Endothelial cell (in vitro differentiated cells): ENCODE measurements around the gene VSTM1. TPM values are rescaled to one million over a fixed set of nuclear protein-coding genes. Genes with fewer than 3 reads are reported as not detected.

Experiments
- DNase-seq: peaks from one replicate; pipeline ENCODE4 v3.0.0; 2021; ENCODE audit warnings: low spot score
- H3K27ac Mint-ChIP-seq: one replicate; pipeline ENCODE4 v1.8.0; 2021; ENCODE audit warnings: mixed read lengths, inconsistent platforms; ENCODE audit not compliant: unreplicated experiment
- H3K27me3 Mint-ChIP-seq: one replicate; pipeline ENCODE4 v1.8.0; 2021; ENCODE audit warnings: mild to moderate bottlenecking, moderate library complexity, mixed read lengths, inconsistent platforms; ENCODE audit not compliant: unreplicated experiment
- H3K36me3 Mint-ChIP-seq: one replicate; pipeline ENCODE4 v1.8.0; 2021; ENCODE audit warnings: mild to moderate bottlenecking, low read depth, mixed read lengths, inconsistent platforms; ENCODE audit not compliant: unreplicated experiment
- H3K4me1 Mint-ChIP-seq: one replicate; pipeline ENCODE4 v1.8.0; 2021; ENCODE audit warnings: mild to moderate bottlenecking, mixed read lengths, inconsistent platforms; ENCODE audit not compliant: unreplicated experiment
- H3K4me3 Mint-ChIP-seq: one replicate; pipeline ENCODE4 v1.8.0; 2021; ENCODE audit warnings: mild to moderate bottlenecking, mixed read lengths, inconsistent platforms; ENCODE audit not compliant: unreplicated experiment
- H3K9me3 Mint-ChIP-seq: one replicate; pipeline ENCODE4 v1.8.0; 2021; ENCODE audit warnings: mixed read lengths, inconsistent platforms; ENCODE audit not compliant: unreplicated experiment
- total RNA-seq: library from RNA; stranded (reverse); fragmentation: NEBNext Ultra II Directional; extraction: Animal tissue kit (Norgen Biotek cat#: 25700); gene quantifications from one replicate; pipeline ENCODE4 v1.2.1, GENCODE V29; 2021; ENCODE audit not compliant: unreplicated experiment
- TF ChIP-seq, protein P1 (sequence below): fragments of 200-600 bp; sonication (generic); IDR thresholded peaks from one replicate; pipeline ENCODE4 v1.5.0; 2021; ENCODE audit warnings: antibody characterized with exemption; ENCODE audit not compliant: unreplicated experiment

Gene VSTM1
- total RNA-seq, 1 donor from 2014 or later = 2.2 TPM

GRCh38 chr19:54029930-54030490, 33.7 kb downstream of the VSTM1 start:
- Mint-ChIP-seq H3K27ac (no peak overlapping the region), H3K4me1 (no peaks in the 10 kb centered on the region), H3K4me3 (no peak overlapping the region), H3K9me3 (no peaks in the 10 kb centered on the region), H3K36me3 (no peaks in the 10 kb centered on the region), H3K27me3 (peaks cover 2% of the 10 kb centered on the region)
- TF ChIP-seq, protein P1, sequence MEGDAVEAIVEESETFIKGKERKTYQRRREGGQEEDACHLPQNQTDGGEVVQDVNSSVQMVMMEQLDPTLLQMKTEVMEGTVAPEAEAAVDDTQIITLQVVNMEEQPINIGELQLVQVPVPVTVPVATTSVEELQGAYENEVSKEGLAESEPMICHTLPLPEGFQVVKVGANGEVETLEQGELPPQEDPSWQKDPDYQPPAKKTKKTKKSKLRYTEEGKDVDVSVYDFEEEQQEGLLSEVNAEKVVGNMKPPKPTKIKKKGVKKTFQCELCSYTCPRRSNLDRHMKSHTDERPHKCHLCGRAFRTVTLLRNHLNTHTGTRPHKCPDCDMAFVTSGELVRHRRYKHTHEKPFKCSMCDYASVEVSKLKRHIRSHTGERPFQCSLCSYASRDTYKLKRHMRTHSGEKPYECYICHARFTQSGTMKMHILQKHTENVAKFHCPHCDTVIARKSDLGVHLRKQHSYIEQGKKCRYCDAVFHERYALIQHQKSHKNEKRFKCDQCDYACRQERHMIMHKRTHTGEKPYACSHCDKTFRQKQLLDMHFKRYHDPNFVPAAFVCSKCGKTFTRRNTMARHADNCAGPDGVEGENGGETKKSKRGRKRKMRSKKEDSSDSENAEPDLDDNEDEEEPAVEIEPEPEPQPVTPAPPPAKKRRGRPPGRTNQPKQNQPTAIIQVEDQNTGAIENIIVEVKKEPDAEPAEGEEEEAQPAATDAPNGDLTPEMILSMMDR = peak; percentile 66
- peak; percentile 72 for DNase-seq

- Mint-ChIP-seq H3K27ac (no peak overlapping the region), H3K9me3 (no peaks in the 10 kb centered on the region), H3K27me3 (peaks cover 2% of the 10 kb centered on the region), H3K4me1 (no peaks in the 10 kb centered on the region), H3K4me3 (no peak overlapping the region), H3K36me3 (no peaks in the 10 kb centered on the region)
- TF ChIP-seq, protein P1 = no peak
- DNase-seq = no peak
Observed at GRCh38 chr19:54029301-54029700, 34.4 kb downstream of the VSTM1 start.

GRCh38 chr19:54026656-54027055, 37.0 kb downstream of the VSTM1 start:
- H3K4me1 Mint-ChIP-seq = peaks cover 3% of the 10 kb centered on the region
- TF ChIP-seq, protein P1 = no peak
- no peak overlapping the region for H3K4me3 Mint-ChIP-seq
- H3K36me3 Mint-ChIP-seq = no peaks in the 10 kb centered on the region
- H3K27ac Mint-ChIP-seq = no peak overlapping the region
- no peaks in the 10 kb centered on the region for H3K9me3 Mint-ChIP-seq
- peaks cover 2% of the 10 kb centered on the region for H3K27me3 Mint-ChIP-seq
- no peak for DNase-seq

GRCh38 chr19:54024660-54025059, 39.0 kb downstream of the VSTM1 start:
- H3K9me3 Mint-ChIP-seq = no peaks in the 10 kb centered on the region
- no peak overlapping the region for H3K27ac Mint-ChIP-seq
- H3K4me3 Mint-ChIP-seq = no peak overlapping the region
- H3K36me3 Mint-ChIP-seq = no peaks in the 10 kb centered on the region
- TF ChIP-seq, protein P1 = no peak
- no peak for DNase-seq
- H3K27me3 Mint-ChIP-seq = peaks cover 2% of the 10 kb centered on the region
- H3K4me1 Mint-ChIP-seq = peaks cover 3% of the 10 kb centered on the region

DNA sequence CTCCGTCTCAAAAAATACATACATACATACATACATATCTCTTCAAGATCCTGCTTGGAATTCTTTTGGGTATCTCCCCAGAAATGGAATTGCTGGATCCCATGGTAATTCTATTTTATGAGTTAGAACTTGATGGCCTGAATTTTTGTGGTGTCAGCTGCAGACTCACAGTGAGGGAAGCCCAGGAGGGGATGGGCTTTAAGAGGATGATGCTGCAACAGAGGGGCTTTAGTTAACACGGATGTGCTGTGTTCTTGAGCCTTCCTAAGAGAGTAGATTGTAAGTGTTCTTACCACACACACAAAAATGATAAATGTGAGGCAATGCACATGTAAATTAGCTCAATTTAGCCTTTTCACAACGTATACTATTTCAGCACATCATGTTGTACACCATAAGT, 40.5 kb downstream of the VSTM1 start:
- TF ChIP-seq, protein P1 = no peak
- Mint-ChIP-seq H3K9me3 (no peaks in the 10 kb centered on the region), H3K4me3 (no peak overlapping the region), H3K36me3 (no peaks in the 10 kb centered on the region), H3K27ac (no peak overlapping the region), H3K27me3 (no peaks in the 10 kb centered on the region), H3K4me1 (peaks cover 3% of the 10 kb centered on the region)
- no peak for DNase-seq
